H1 (cell line): ENCODE measurements around the gene S100A11. TPM values are rescaled to one million over a fixed set of nuclear protein-coding genes. Genes with fewer than 3 reads are reported as not detected.

Source experiments
- CTCF ChIA-PET: fragments of 300-600 bp; sonication (Branson Sonifier 250); formaldehyde crosslinking; loops from one replicate; lab custom pipeline; 2021; ENCODE audit not compliant: partially characterized antibody; lab: Charles Lee
- POLR2A ChIA-PET: fragments of 300-600 bp; sonication (Branson Sonifier 250); formaldehyde crosslinking; loops from one replicate; lab custom pipeline; 2021; ENCODE audit warnings: inconsistent platforms; ENCODE audit not compliant: partially characterized antibody; lab: Charles Lee
- DNase-seq, 2 experiments: peaks; one replicate each; pipeline versions ENCODE4 v3.0.0 to v3.0.0-alpha.2; 2010 to 2022; ENCODE audit warnings: low spot score in 2 of 2, low read depth in 1 of 2, mixed read lengths in 1 of 2
- FAIRE-seq: peaks from 2 replicates; lab custom pipeline; 2011; peaks lifted over from hg19 to GRCh38; lab: Jason Lieb, UNC
- H2AFZ ChIP-seq: 2 replicates; pipeline ENCODE4 v1.8.1; 2012; ENCODE audit warnings: low read length, inconsistent platforms
- H2AK5ac ChIP-seq: 2 replicates; pipeline ENCODE4 v1.6.1; 2013; ENCODE audit warnings: low read depth, low read length
- H2BK120ac ChIP-seq: replicated peaks from 2 replicates; pipeline ENCODE3; 2013; ENCODE audit warnings: low read depth, low read length, inconsistent platforms
- H2BK12ac ChIP-seq: 2 replicates; pipeline ENCODE4 v1.6.1; 2013; ENCODE audit warnings: low read depth, low read length
- H2BK15ac ChIP-seq: 2 replicates; pipeline ENCODE4 v1.6.1; 2013; ENCODE audit warnings: low read length
- H2BK20ac ChIP-seq: 2 replicates; pipeline ENCODE4 v1.6.1; 2013; ENCODE audit warnings: low read length
- H2BK5ac ChIP-seq: 2 replicates; pipeline ENCODE4 v1.6.1; 2013; ENCODE audit warnings: low read depth, low read length
- H3K14ac ChIP-seq: 2 replicates; pipeline ENCODE4 v1.6.1; 2013; ENCODE audit warnings: inconsistent platforms; ENCODE audit not compliant: insufficient read length
- H3K18ac ChIP-seq: 2 replicates; pipeline ENCODE4 v1.6.1; 2013; ENCODE audit warnings: low read length; ENCODE audit errors: extremely low read depth
- H3K23ac ChIP-seq: 2 replicates; pipeline ENCODE4 v1.6.1; 2013; ENCODE audit warnings: inconsistent platforms; ENCODE audit not compliant: insufficient read length
- H3K23me2 ChIP-seq: 2 replicates; pipeline ENCODE4 v1.6.1; 2013; ENCODE audit warnings: low read depth, low read length
- H3K27ac ChIP-seq: 2 replicates; pipeline ENCODE4 v1.6.1; 2011; ENCODE audit warnings: low read depth, low read length, inconsistent platforms
- H3K27me3 ChIP-seq, 4 experiments: replicated peaks in 1 of 4; 1 replicate in 1 of 4; 2 replicates in 3 of 4; pipeline versions ENCODE4 v1.6.1 to v1.8.1; 2011 to 2013; ENCODE audit warnings: low read length in 3 of 4, mild to moderate bottlenecking in 3 of 4, inconsistent platforms in 2 of 4, mixed read lengths in 2 of 4, moderate library complexity in 1 of 4; ENCODE audit not compliant: control insufficient read depth in 3 of 4, insufficient read depth in 3 of 4; ENCODE audit errors: extremely low read depth in 1 of 4
- H3K36me3 ChIP-seq, 4 experiments: 2 replicates each; pipeline versions ENCODE4 v1.6.1 to v1.8.1; 2011 to 2013; ENCODE audit warnings: mild to moderate bottlenecking in 4 of 4, low read length in 3 of 4, moderate library complexity in 2 of 4, control low read depth in 1 of 4, inconsistent platforms in 1 of 4; ENCODE audit not compliant: insufficient read depth in 4 of 4, control insufficient read depth in 2 of 4
- H3K4ac ChIP-seq: replicated peaks from 2 replicates; pipeline ENCODE3; 2013; ENCODE audit warnings: low read length, low read depth, mixed read lengths, inconsistent platforms; ENCODE audit not compliant: insufficient read length
- H3K4me1 ChIP-seq, 4 experiments: replicated peaks in 1 of 4; 1 replicate in 1 of 4; 2 replicates in 3 of 4; pipeline versions ENCODE4 v1.6.1 to v1.8.1; 2011 to 2013; ENCODE audit warnings: low read length in 3 of 4, inconsistent platforms in 2 of 4, mixed read lengths in 1 of 4; ENCODE audit not compliant: insufficient read depth in 4 of 4, control insufficient read depth in 3 of 4
- H3K4me2 ChIP-seq, 2 experiments: 2 replicates each; pipeline versions ENCODE4 v1.6.1 to v1.8.1; 2011 to 2013; ENCODE audit warnings: low read depth in 2 of 2, low read length in 2 of 2, control low read depth in 1 of 2, inconsistent platforms in 1 of 2, mild to moderate bottlenecking in 1 of 2; ENCODE audit not compliant: insufficient read depth in 1 of 2
- H3K4me3 ChIP-seq, 4 experiments: fragments of 200-600, 300-600 bp in 1 of 4; sonication (generic), shearing (Covaris generic), sonication (Bioruptor Twin) in 1 of 4; 2 replicates each; pipeline versions ENCODE4 v1.5.1 to v1.8.1; 2011 to 2016; ENCODE audit warnings: low read length in 4 of 4, low read depth in 3 of 4, control low read depth in 2 of 4, inconsistent platforms in 2 of 4, mild to moderate bottlenecking in 2 of 4, mixed read lengths in 1 of 4, moderate library complexity in 1 of 4; ENCODE audit not compliant: insufficient read depth in 2 of 4; ENCODE audit errors: extremely low read depth in 1 of 4
- H3K56ac ChIP-seq: replicated peaks from 2 replicates; pipeline ENCODE3; 2013; ENCODE audit warnings: low read depth, mild to moderate bottlenecking, mixed read lengths, low read length, inconsistent platforms; ENCODE audit not compliant: insufficient read length
- H3K79me1 ChIP-seq: 2 replicates; pipeline ENCODE4 v1.6.1; 2013; ENCODE audit warnings: low read depth, low read length, control low read depth
- H3K79me2 ChIP-seq, 2 experiments: 2 replicates each; pipeline versions ENCODE4 v1.6.1 to v1.8.1; 2012 to 2013; ENCODE audit warnings: low read length in 2 of 2, mild to moderate bottlenecking in 2 of 2, inconsistent platforms in 1 of 2; ENCODE audit not compliant: insufficient read depth in 2 of 2, control insufficient read depth in 1 of 2
- H3K9ac ChIP-seq, 4 experiments: replicated peaks in 1 of 4; 1 replicate in 1 of 4; 2 replicates in 3 of 4; pipeline versions ENCODE4 v1.6.1 to v1.8.1; 2011 to 2013; ENCODE audit warnings: low read depth in 3 of 4, low read length in 3 of 4, control low read depth in 2 of 4, mild to moderate bottlenecking in 2 of 4, moderate library complexity in 2 of 4, inconsistent platforms in 1 of 4; ENCODE audit errors: extremely low read depth in 1 of 4
- H3K9me3 ChIP-seq, 2 experiments: 2 replicates each; pipeline versions ENCODE4 v1.6.1 to v1.8.1; 2012 to 2013; ENCODE audit warnings: mild to moderate bottlenecking in 2 of 2, moderate library complexity in 2 of 2, control low read depth in 1 of 2, inconsistent platforms in 1 of 2, low read depth in 1 of 2, low read length in 1 of 2, mixed read lengths in 1 of 2; ENCODE audit not compliant: insufficient read depth in 2 of 2
- H4K20me1 ChIP-seq, 2 experiments: replicated peaks in 1 of 2; 2 replicates each; pipeline versions ENCODE3 to v1.8.1; 2011 to 2013; ENCODE audit warnings: inconsistent platforms in 2 of 2, low read length in 2 of 2, mild to moderate bottlenecking in 1 of 2; ENCODE audit not compliant: insufficient read depth in 2 of 2, control insufficient read depth in 1 of 2
- H4K5ac ChIP-seq: 2 replicates; pipeline ENCODE4 v1.6.1; 2013; ENCODE audit warnings: low read length, low read depth, mixed read lengths, inconsistent platforms; ENCODE audit not compliant: insufficient read length
- H4K8ac ChIP-seq: 2 replicates; pipeline ENCODE4 v1.8.0; 2013; ENCODE audit warnings: mild to moderate bottlenecking, moderate library complexity, low read length, inconsistent platforms; ENCODE audit not compliant: insufficient read depth; ENCODE audit errors: extremely low read depth
- H4K91ac ChIP-seq: replicated peaks from 2 replicates; pipeline ENCODE3; 2013; ENCODE audit warnings: low read length, mixed read lengths, inconsistent platforms; ENCODE audit not compliant: insufficient read length
- CEBPB ChIP-seq: IDR thresholded peaks from 2 replicates; pipeline ENCODE4 v1.6.1; 2012; ENCODE audit warnings: low read depth, low read length
- CTBP2 ChIP-seq: IDR thresholded peaks from 2 replicates; pipeline ENCODE4 v1.7.0; 2011; ENCODE audit warnings: borderline replicate concordance, mild to moderate bottlenecking, moderate library complexity, mixed read lengths, low read length; ENCODE audit not compliant: insufficient read depth, insufficient read length
- EGR1 ChIP-seq: IDR thresholded peaks from 2 replicates; pipeline ENCODE4 v1.6.1; 2011; ENCODE audit warnings: low read depth, low read length, borderline replicate concordance
- KDM4A ChIP-seq: IDR thresholded peaks from one replicate; pipeline ENCODE4 v1.7.1; 2012; ENCODE audit warnings: low read depth, mild to moderate bottlenecking, moderate library complexity, low read length, inconsistent platforms; ENCODE audit not compliant: severe bottlenecking
- POLR2A ChIP-seq, 2 experiments: IDR thresholded peaks; 1 replicate in 1 of 2; 2 replicates in 1 of 2; pipeline ENCODE4 v1.6.1; 2011; ENCODE audit warnings: low read depth in 2 of 2, low read length in 2 of 2, mild to moderate bottlenecking in 2 of 2; ENCODE audit errors: control extremely low read depth in 1 of 2
- POLR2AphosphoS5 ChIP-seq: IDR thresholded peaks from 2 replicates; pipeline ENCODE4 v1.6.1; 2011; ENCODE audit warnings: low read depth, low read length
- POU5F1 ChIP-seq: IDR thresholded peaks from 2 replicates; pipeline ENCODE4 v1.6.1; 2011; ENCODE audit warnings: low read depth, mild to moderate bottlenecking, low read length, moderate library complexity
- RAD21 ChIP-seq, 2 experiments: IDR thresholded peaks in 1 of 2; conservative IDR thresholded peaks in 1 of 2; 2 replicates each; pipeline ENCODE4 v1.6.1; 2011; ENCODE audit warnings: low read depth in 2 of 2, low read length in 2 of 2, improper control_type of control experiment in 1 of 2, inconsistent platforms in 1 of 2, mild to moderate bottlenecking in 1 of 2, moderate library complexity in 1 of 2
- RNF2 ChIP-seq: fragments of 200-900, 300-1000 bp; sonication (generic); IDR thresholded peaks from 2 replicates; pipeline ENCODE4 v1.7.1; 2016; ENCODE audit warnings: borderline replicate concordance, low read depth, mild to moderate bottlenecking, antibody characterized with exemption, low read length; ENCODE audit not compliant: poor library complexity, severe bottlenecking; ENCODE audit errors: missing control alignments
- RXRA ChIP-seq: IDR thresholded peaks from 2 replicates; pipeline ENCODE4 v1.6.1; 2011; ENCODE audit warnings: low read depth, mild to moderate bottlenecking, low read length, moderate library complexity; ENCODE audit not compliant: insufficient read depth
- SAP30 ChIP-seq: fragments of 300-600 bp; sonication (generic); IDR thresholded peaks from 2 replicates; pipeline ENCODE4 v1.7.1; 2012; ENCODE audit warnings: low read length, moderate library complexity, mild to moderate bottlenecking, inconsistent platforms; ENCODE audit not compliant: insufficient read depth, insufficient replicate concordance
- SRF ChIP-seq: IDR thresholded peaks from 2 replicates; pipeline ENCODE4 v1.6.1; 2011; ENCODE audit warnings: mild to moderate bottlenecking, low read depth, low read length, moderate library complexity
- TAF7 ChIP-seq: optimal IDR thresholded peaks from 2 replicates; pipeline ENCODE3; 2011; ENCODE audit warnings: low read depth, mild to moderate bottlenecking, inconsistent platforms, low read length, moderate library complexity, borderline replicate concordance
- polyA plus RNA-seq, 7 experiments: library from polyadenylated mRNA; depleted of rRNA in 3 of 7; stranded (reverse) in 5 of 7; unstranded in 2 of 7; fragments of >200 nt in 5 of 7; fragments of 200-250 nt in 2 of 7; gene quantifications; 1 replicate in 5 of 7; 2 replicates in 1 of 7; 4 replicates in 1 of 7; pipeline versions ENCODE4 v1.2.1 to v1.2.3, GENCODE V29; 2011 to 2013; ENCODE audit warnings: missing spikeins in 2 of 7, mixed read lengths in 2 of 7
- total RNA-seq: library from RNA; stranded (reverse); fragmentation: NEBNext Ultra II Directional; extraction: Animal tissue kit (Norgen Biotek cat#: 25700); gene quantifications from 2 replicates; pipeline ENCODE4 v1.2.1, GENCODE V29; 2021
- TF ChIP-seq, protein P1 (sequence below): IDR thresholded peaks from 2 replicates; pipeline ENCODE4 v1.6.1; 2012; ENCODE audit warnings: inconsistent platforms

S100A11 gene
- total and polyA plus RNA-seq, 2 of the 8 experiments (the other 6 are each of a cell fraction or from before 2014, with no cell fraction given) = 120 to 343 TPM

DNA sequence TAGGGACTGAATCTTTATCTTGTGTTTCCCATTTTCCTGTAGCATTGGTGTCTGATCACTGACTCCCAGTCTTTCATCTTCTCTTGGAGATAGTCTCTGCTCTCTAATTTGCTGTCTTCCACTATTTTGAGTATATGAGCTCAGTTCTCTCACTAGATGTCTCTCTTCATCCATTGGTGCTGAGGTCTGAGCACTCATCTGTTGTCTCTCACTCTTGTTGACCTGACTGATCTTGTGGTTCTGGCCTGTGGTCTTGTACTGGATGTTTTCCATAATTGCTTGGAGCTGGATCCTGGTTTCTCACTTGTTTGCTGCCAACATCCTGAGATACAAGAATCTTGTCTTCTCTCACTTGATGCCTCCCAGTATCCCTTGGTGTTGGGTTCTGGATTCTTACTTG lies 25.1 kb upstream of the S100A11 start:
- Histone ChIP-seq H3K56ac (no peak overlapping the region), H3K23me2 (no peaks in the 10 kb centered on the region), H3K4me1 (no peaks in the 10 kb centered on the region), H3K18ac (no peak overlapping the region), H2AFZ (no peak overlapping the region), H3K79me1 (no peaks in the 10 kb centered on the region), H3K14ac (no peak overlapping the region), H3K4me3 (no peak overlapping the region), H4K20me1 (no peaks in the 10 kb centered on the region), H3K9ac (no peak overlapping the region), H3K79me2 (no peaks in the 10 kb centered on the region), H2BK12ac (no peak overlapping the region), H4K8ac (no peak overlapping the region), H2BK20ac (no peak overlapping the region), H3K9me3 (peaks cover 39 to 42% of the 10 kb centered on the region in 2 experiments; a peak in 3 of 4 replicates), H3K23ac (no peak overlapping the region), H3K27ac (no peak overlapping the region), H2BK15ac (no peak overlapping the region), H3K36me3 (no peaks in the 10 kb centered on the region), H2BK5ac (no peak overlapping the region), H4K5ac (no peak overlapping the region), H2AK5ac (no peak overlapping the region), H3K4ac (no peak overlapping the region), H3K4me2 (no peak overlapping the region), H3K27me3 (no peaks in the 10 kb centered on the region), H2BK120ac (no peak overlapping the region), H4K91ac (no peak overlapping the region)
- ChIA-PET POLR2A (no interaction called here), CTCF (no interaction called here)
- TF ChIP-seq POLR2AphosphoS5 = no peak
- no peak for TF ChIP-seq EGR1
- TF ChIP-seq SAP30 = no peak
- TF ChIP-seq RAD21 (IDR thresholded peaks at IDR 0.05 in 1 of 2, conservative IDR thresholded peaks at IDR 0.05 in 1 of 2; ENCODE audit: low read depth in 2 of 2, low read length in 2 of 2) = no peak
- no peak for TF ChIP-seq TAF7
- no peak for TF ChIP-seq KDM4A
- no peak for TF ChIP-seq RXRA
- TF ChIP-seq, protein P1, sequence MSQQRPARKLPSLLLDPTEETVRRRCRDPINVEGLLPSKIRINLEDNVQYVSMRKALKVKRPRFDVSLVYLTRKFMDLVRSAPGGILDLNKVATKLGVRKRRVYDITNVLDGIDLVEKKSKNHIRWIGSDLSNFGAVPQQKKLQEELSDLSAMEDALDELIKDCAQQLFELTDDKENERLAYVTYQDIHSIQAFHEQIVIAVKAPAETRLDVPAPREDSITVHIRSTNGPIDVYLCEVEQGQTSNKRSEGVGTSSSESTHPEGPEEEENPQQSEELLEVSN = no peak
- no peak for TF ChIP-seq CEBPB
- TF ChIP-seq POU5F1 = no peak
- TF ChIP-seq RNF2 = no peak
- no peak for TF ChIP-seq SRF
- TF ChIP-seq CTBP2 = no peak
- TF ChIP-seq POLR2A (IDR thresholded peaks at IDR 0.05; ENCODE audit: control extremely low read depth in 1 of 2, low read depth in 2 of 2, low read length in 2 of 2) = no peak
- no peak for DNase-seq
- no peak for FAIRE-seq
